Suprapubic skin (tissue), 4 donors: ENCODE data around the gene CARF. TPM values are rescaled to one million over a fixed set of nuclear protein-coding genes. Genes with fewer than 3 reads are reported as not detected.

Source experiments
- DNase-seq, 2 donors: peaks; one replicate each; pipeline ENCODE4 v3.0.0-alpha.2; 2019; ENCODE audit warnings: low spot score in 2 of 2
- H3K27ac ChIP-seq: fragments of 200-600 bp; sonication (generic); one replicate; pipeline ENCODE4 v1.5.1; 2019
- H3K27me3 ChIP-seq: fragments of 200-600 bp; sonication (generic); one replicate; pipeline ENCODE4 v1.5.1; 2019
- H3K36me3 ChIP-seq: fragments of 200-600 bp; sonication (generic); one replicate; pipeline ENCODE4 v1.5.1; 2019
- H3K4me1 ChIP-seq: fragments of 200-600 bp; sonication (generic); one replicate; pipeline ENCODE4 v1.5.1; 2019
- H3K4me3 ChIP-seq: fragments of 200-600 bp; sonication (generic); one replicate; pipeline ENCODE4 v1.5.1; 2019; ENCODE audit warnings: mild to moderate bottlenecking
- H3K9me3 ChIP-seq: fragments of 200-600 bp; sonication (generic); one replicate; pipeline ENCODE4 v1.5.1; 2019
- EP300 ChIP-seq: sonication (generic); formaldehyde crosslinking; IDR thresholded peaks from one replicate; pipeline ENCODE4 v1.6.1; 2017; ENCODE audit warnings: antibody characterized with exemption
- POLR2A ChIP-seq, 2 donors: fragments of 450-650 bp; IDR thresholded peaks; one replicate each; pipeline ENCODE4 v1.6.1; 2017; ENCODE audit warnings: antibody characterized with exemption in 2 of 2, mild to moderate bottlenecking in 2 of 2, moderate library complexity in 2 of 2
- POLR2AphosphoS5 ChIP-seq, 3 donors: sonication (generic); formaldehyde crosslinking; IDR thresholded peaks; one replicate each; pipeline ENCODE4 v1.6.1; 2017; ENCODE audit warnings: antibody characterized with exemption in 3 of 3
- WGBS: methylation state at CpG from one replicate; pipeline ENCODE4 v1.1.5; 2018; 5-methylcytosine and 5-hydroxymethylcytosine counted together
- total RNA-seq, 4 donors: library from RNA; depleted of rRNA; stranded (reverse); fragments of >200 nt; gene quantifications; one replicate each; pipeline ENCODE4 v1.1.0, GENCODE V29; 2016
- TF ChIP-seq, protein P1 (sequence below), 2 donors: fragments of 200-600 bp in 1 of 2; fragments of 450-650 bp in 1 of 2; sonication (generic) in 1 of 2; IDR thresholded peaks; one replicate each; pipeline ENCODE4 v1.5.1; 2016 to 2019; ENCODE audit warnings: antibody characterized with exemption in 2 of 2, mild to moderate bottlenecking in 1 of 2, moderate library complexity in 1 of 2

The CARF gene
- total RNA-seq, 4 donors from 2014 or later, result 6.7 to 20.6 (median 11.1) TPM

GRCh38 chr2:203022751-203023150 is 110.7 kb downstream of the CARF start:
- Histone ChIP-seq H3K4me1 (peaks cover 36% of the 10 kb centered on the region), H3K27me3 (no peaks in the 10 kb centered on the region), H3K36me3 (no peaks in the 10 kb centered on the region), H3K4me3 (no peak overlapping the region), H3K9me3 (no peaks in the 10 kb centered on the region), H3K27ac (no peak overlapping the region)
- TF ChIP-seq POLR2A (IDR thresholded peaks at IDR 0.05), result no peak
- no peak for TF ChIP-seq EP300
- TF ChIP-seq, protein P1, sequence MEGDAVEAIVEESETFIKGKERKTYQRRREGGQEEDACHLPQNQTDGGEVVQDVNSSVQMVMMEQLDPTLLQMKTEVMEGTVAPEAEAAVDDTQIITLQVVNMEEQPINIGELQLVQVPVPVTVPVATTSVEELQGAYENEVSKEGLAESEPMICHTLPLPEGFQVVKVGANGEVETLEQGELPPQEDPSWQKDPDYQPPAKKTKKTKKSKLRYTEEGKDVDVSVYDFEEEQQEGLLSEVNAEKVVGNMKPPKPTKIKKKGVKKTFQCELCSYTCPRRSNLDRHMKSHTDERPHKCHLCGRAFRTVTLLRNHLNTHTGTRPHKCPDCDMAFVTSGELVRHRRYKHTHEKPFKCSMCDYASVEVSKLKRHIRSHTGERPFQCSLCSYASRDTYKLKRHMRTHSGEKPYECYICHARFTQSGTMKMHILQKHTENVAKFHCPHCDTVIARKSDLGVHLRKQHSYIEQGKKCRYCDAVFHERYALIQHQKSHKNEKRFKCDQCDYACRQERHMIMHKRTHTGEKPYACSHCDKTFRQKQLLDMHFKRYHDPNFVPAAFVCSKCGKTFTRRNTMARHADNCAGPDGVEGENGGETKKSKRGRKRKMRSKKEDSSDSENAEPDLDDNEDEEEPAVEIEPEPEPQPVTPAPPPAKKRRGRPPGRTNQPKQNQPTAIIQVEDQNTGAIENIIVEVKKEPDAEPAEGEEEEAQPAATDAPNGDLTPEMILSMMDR (IDR thresholded peaks at IDR 0.05), result no peak
- no peak for TF ChIP-seq POLR2AphosphoS5 (IDR thresholded peaks at IDR 0.05)
- WGBS, result 39% methylated on average over 1 of the region's 1 CpG
- no peak for DNase-seq

GRCh38 chr2:203025592-203025991 is 113.5 kb downstream of the CARF start:
- Histone ChIP-seq H3K4me3 (no peak overlapping the region), H3K4me1 (peaks cover 12% of the 10 kb centered on the region), H3K9me3 (no peaks in the 10 kb centered on the region), H3K27me3 (no peaks in the 10 kb centered on the region), H3K36me3 (no peaks in the 10 kb centered on the region), H3K27ac (no peak overlapping the region)
- DNase-seq, result no peak
- TF ChIP-seq, protein P1 (IDR thresholded peaks at IDR 0.05), result no peak
- TF ChIP-seq POLR2AphosphoS5 (IDR thresholded peaks at IDR 0.05), result no peak
- no peak for TF ChIP-seq POLR2A (IDR thresholded peaks at IDR 0.05)
- TF ChIP-seq EP300, result no peak

- Histone ChIP-seq H3K27me3 (no peaks in the 10 kb centered on the region), H3K4me3 (no peak overlapping the region), H3K27ac (no peak overlapping the region), H3K4me1 (no peaks in the 10 kb centered on the region), H3K36me3 (no peaks in the 10 kb centered on the region), H3K9me3 (no peaks in the 10 kb centered on the region)
- DNase-seq, result no peak
- 98% methylated on average over 2 of the region's 2 CpGs for WGBS
- TF ChIP-seq EP300 (no peak), POLR2AphosphoS5 (IDR thresholded peaks at IDR 0.05) (no peak), POLR2A (IDR thresholded peaks at IDR 0.05) (no peak)
- TF ChIP-seq, protein P1 (IDR thresholded peaks at IDR 0.05), result no peak
Measured at GRCh38 chr2:203030545-203030944, 118.5 kb downstream of the CARF start.

DNA sequence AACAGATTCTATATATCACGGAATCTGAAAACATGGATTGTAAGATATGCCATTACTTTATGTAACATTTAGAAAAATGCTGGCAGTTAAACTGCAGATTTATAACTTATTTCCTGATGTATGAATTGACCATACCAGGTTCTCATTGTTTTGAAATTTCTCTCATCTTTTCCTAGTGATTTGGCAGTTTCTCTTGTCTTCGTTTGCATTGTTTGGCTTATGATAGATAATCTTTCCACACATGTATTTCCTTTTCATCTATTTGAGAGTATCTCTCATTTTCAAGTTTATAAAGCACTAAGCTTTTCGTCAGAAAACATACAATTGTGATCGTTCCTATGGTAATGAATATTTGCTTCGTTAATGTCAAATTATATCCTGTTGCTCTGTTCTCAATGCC is 118.9 kb downstream of the CARF start:
- Histone ChIP-seq H3K27me3 (no peaks in the 10 kb centered on the region), H3K4me3 (no peak overlapping the region), H3K27ac (no peak overlapping the region), H3K4me1 (peaks cover 3% of the 10 kb centered on the region), H3K36me3 (no peaks in the 10 kb centered on the region), H3K9me3 (no peaks in the 10 kb centered on the region)
- TF ChIP-seq POLR2AphosphoS5 (IDR thresholded peaks at IDR 0.05) (no peak), POLR2A (IDR thresholded peaks at IDR 0.05) (no peak), EP300 (no peak)
- TF ChIP-seq, protein P1 (IDR thresholded peaks at IDR 0.05), result no peak
- 77% methylated on average over 5 of the region's 5 CpGs for WGBS
- DNase-seq, result no peak

DNA sequence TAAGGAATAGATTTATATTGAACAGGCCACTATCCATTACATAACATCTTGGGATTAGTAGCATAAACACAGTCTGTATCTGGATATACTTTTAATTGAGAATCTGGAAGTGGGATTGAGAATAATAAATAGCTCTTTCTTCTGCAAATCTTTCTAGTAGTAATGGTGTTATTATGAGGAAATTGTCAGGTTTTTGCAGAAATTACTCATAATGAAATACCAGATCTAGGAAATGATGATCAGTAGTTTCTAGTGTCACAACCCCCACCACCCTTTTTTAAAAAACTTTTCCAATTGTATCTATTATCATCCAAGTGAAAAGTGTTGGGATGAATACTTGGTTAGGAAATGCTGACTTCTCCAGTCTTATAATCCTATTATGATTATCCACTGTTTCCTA is 121.3 kb downstream of the CARF start:
- Histone ChIP-seq H3K4me3 (no peak overlapping the region), H3K27me3 (no peaks in the 10 kb centered on the region), H3K36me3 (no peaks in the 10 kb centered on the region), H3K4me1 (peaks cover 13% of the 10 kb centered on the region), H3K27ac (no peak overlapping the region), H3K9me3 (no peaks in the 10 kb centered on the region)
- no peak for TF ChIP-seq POLR2A (IDR thresholded peaks at IDR 0.05)
- no peak for DNase-seq

- no peak overlapping the region for H3K27ac ChIP-seq
- TF ChIP-seq EP300, result no peak
- TF ChIP-seq, protein P1 (IDR thresholded peaks at IDR 0.05), result no peak
- TF ChIP-seq POLR2AphosphoS5 (IDR thresholded peaks at IDR 0.05), result no peak
- no peak for TF ChIP-seq POLR2A (IDR thresholded peaks at IDR 0.05)
- H3K4me3 ChIP-seq, result no peak overlapping the region
- H3K9me3 ChIP-seq, result no peaks in the 10 kb centered on the region
- WGBS, result 47% methylated on average over 3 of the region's 3 CpGs
- H3K27me3 ChIP-seq, result no peaks in the 10 kb centered on the region
- no peak for DNase-seq
- H3K36me3 ChIP-seq, result no peaks in the 10 kb centered on the region
- H3K4me1 ChIP-seq, result peaks cover 17% of the 10 kb centered on the region
Measured at GRCh38 chr2:203035879-203036470, 123.9 kb downstream of the CARF start.
